ENCODE measurements around the gene LRRC66. TPM values are rescaled to one million over a fixed set of nuclear protein-coding genes. Genes with fewer than 3 reads are reported as not detected.

Gene LRRC66
- total RNA-seq, 1 donor from 2014 or later = 1.5 TPM

DNA sequence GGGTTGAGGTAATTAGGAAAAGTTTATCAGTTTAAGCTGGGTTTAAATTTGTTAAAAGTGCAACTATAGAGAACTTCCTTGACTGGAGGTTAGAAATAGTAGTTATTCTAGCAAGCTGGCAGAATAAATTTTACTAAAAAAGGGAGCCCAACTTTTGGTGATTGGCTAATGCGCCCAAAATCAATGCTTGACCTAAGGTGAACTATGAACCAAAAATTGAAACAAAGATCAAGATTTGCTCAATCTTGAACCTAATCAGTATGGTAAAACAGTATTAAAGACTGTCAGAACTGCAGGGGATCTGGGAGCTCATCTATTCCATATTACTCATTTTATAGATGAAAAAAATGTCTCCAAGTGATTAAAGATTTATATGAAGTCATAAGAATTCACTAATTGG is 24.9 kb upstream of the LRRC66 start:
- peaks cover 2% of the 10 kb centered on the region for H3K9me3 Mint-ChIP-seq (ENCODE audit: unreplicated experiment)
- TF ChIP-seq, protein P1, sequence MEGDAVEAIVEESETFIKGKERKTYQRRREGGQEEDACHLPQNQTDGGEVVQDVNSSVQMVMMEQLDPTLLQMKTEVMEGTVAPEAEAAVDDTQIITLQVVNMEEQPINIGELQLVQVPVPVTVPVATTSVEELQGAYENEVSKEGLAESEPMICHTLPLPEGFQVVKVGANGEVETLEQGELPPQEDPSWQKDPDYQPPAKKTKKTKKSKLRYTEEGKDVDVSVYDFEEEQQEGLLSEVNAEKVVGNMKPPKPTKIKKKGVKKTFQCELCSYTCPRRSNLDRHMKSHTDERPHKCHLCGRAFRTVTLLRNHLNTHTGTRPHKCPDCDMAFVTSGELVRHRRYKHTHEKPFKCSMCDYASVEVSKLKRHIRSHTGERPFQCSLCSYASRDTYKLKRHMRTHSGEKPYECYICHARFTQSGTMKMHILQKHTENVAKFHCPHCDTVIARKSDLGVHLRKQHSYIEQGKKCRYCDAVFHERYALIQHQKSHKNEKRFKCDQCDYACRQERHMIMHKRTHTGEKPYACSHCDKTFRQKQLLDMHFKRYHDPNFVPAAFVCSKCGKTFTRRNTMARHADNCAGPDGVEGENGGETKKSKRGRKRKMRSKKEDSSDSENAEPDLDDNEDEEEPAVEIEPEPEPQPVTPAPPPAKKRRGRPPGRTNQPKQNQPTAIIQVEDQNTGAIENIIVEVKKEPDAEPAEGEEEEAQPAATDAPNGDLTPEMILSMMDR (IDR thresholded peaks at IDR 0.05; ENCODE audit: partially characterized antibody, unreplicated experiment) = no peak
- H3K4me3 Mint-ChIP-seq (ENCODE audit: unreplicated experiment) = no peak overlapping the region
- H3K4me1 Mint-ChIP-seq (ENCODE audit: low read depth, unreplicated experiment) = no peaks in the 10 kb centered on the region
- no peaks in the 10 kb centered on the region for H3K36me3 Mint-ChIP-seq (ENCODE audit: unreplicated experiment)
- DNase-seq = no peak
- H3K27ac Mint-ChIP-seq (ENCODE audit: unreplicated experiment) = no peak overlapping the region
- peaks cover 3% of the 10 kb centered on the region for H3K27me3 Mint-ChIP-seq (ENCODE audit: unreplicated experiment)

DNA sequence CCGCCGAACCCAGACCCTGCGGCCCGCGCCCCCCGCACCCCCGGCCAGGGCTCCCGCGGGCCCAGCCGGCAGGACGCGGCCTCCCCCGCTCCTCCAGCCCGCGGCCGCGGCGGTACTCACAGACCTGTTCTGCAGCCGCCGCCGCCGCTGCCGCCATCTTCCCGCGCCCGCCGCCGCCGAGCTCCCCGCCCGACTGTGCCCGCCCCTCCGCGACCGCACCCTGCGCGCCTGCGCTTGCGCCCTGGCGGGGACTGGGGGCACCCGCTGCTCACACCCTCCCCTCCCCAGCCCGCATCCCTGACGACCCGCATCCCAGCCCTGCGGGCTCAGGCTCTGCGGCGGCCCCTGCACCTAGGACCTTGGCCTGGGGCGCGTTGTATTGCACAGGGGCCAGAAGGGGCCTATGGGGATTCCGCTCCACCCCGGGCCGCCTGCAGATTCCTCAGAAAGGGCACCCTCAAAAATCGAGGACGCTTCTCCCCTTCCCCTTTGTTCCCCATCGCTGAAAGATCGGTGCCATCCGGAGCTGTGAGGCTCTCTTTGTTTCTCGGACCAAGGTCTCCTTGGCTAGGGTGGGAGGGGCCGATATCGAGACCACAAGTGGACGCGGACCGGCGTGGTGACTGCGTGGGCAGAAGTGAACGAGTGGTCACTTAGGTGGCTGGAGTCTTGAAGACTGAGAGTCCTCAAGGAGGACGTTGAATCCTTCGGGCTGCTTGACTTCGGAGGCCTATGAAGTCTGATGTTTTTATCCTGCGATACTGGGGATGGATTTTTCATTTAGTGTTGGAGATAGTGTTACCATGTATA is 18.1 kb upstream of the LRRC66 start, which contains the start of gene SGCB:
Gene SGCB, minus strand, starts transcription at position 197 of the 810 bp plus-strand sequence. Its CDS starts 40 bp downstream, at position 157.
- peaks cover 31% of the 10 kb centered on the region for H3K4me1 Mint-ChIP-seq (ENCODE audit: low read depth, unreplicated experiment)
- H3K27me3 Mint-ChIP-seq (ENCODE audit: unreplicated experiment) = peaks cover 12% of the 10 kb centered on the region
- H3K9me3 Mint-ChIP-seq (ENCODE audit: unreplicated experiment) = peaks cover 14% of the 10 kb centered on the region
- peak within 1 kb of the TSS; percentile 98 for H3K27ac Mint-ChIP-seq (ENCODE audit: unreplicated experiment)
- DNase-seq = peak; percentile 93
- peaks cover 4% of the 10 kb centered on the region for H3K36me3 Mint-ChIP-seq (ENCODE audit: unreplicated experiment)
- TF ChIP-seq, protein P1 (IDR thresholded peaks at IDR 0.05; ENCODE audit: partially characterized antibody, unreplicated experiment) = no peak
- H3K4me3 Mint-ChIP-seq (ENCODE audit: unreplicated experiment) = peak within 1 kb of the TSS; percentile 95

DNA sequence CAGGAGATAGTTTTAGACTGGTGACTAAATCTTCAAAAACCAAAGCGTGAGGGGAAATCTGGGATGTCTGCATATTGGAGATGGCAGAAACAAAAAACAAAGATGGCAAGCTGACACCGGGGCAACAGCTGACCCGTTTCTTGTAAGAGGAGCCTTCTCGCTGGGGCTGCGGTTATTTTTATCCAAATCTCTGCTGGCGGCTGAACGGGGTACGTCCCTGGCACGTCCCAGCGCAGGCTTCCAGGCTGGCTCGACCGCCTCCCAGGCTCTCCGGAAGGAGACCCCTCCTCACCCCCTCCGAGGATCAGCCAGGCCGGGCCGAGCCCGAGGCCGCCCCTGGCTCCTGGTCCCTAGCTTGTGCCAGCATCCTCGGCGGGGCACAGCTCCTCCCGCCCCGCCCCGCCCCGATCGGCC is 17.5 kb upstream of the LRRC66 start:
- peaks cover 12% of the 10 kb centered on the region for H3K27me3 Mint-ChIP-seq (ENCODE audit: unreplicated experiment)
- peaks cover 14% of the 10 kb centered on the region for H3K9me3 Mint-ChIP-seq (ENCODE audit: unreplicated experiment)
- H3K4me1 Mint-ChIP-seq (ENCODE audit: low read depth, unreplicated experiment) = peaks cover 31% of the 10 kb centered on the region
- peak overlapping the region; percentile 95 for H3K4me3 Mint-ChIP-seq (ENCODE audit: unreplicated experiment)
- peak; percentile 78 for DNase-seq
- TF ChIP-seq, protein P1 (IDR thresholded peaks at IDR 0.05; ENCODE audit: partially characterized antibody, unreplicated experiment) = no peak
- peak overlapping the region; percentile 98 for H3K27ac Mint-ChIP-seq (ENCODE audit: unreplicated experiment)
- H3K36me3 Mint-ChIP-seq (ENCODE audit: unreplicated experiment) = peaks cover 4% of the 10 kb centered on the region

DNA sequence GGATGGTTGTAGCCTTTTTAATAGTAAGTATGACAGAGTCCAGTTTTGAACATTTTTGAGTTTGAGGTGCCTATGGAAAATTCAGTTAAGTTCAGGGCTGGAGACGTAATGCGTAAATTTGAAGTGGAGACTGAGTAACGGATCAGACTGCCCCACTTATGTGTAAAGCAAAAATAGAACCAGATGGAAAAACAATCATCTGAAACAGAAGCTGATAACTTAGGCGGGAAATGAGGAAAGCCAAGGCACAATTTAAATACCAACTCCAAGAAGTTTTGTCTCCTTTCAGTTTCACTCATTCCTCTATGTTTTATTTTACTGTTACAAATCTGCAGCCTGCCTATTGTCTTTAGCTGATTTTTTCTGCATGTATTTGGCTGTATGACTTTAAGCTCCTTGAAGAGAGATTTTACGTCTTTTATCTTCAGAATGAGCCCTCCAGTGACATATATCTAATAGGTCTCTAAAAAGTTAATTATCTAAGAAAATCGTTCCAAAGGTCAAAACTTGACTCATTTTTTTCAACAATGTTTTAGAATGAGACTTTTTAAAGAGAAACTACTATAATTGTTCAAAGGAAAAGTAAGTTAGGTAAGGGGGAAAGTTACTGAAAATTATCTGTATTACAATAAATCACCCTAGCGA is 16.8 kb upstream of the LRRC66 start:
- Mint-ChIP-seq H3K9me3 (ENCODE audit: unreplicated experiment) (peaks cover 14% of the 10 kb centered on the region), H3K4me1 (ENCODE audit: low read depth, unreplicated experiment) (peaks cover 34% of the 10 kb centered on the region), H3K27ac (ENCODE audit: unreplicated experiment) (peak overlapping the region; percentile 98), H3K36me3 (ENCODE audit: unreplicated experiment) (peaks cover 4% of the 10 kb centered on the region), H3K4me3 (ENCODE audit: unreplicated experiment) (peak overlapping the region; percentile 95), H3K27me3 (ENCODE audit: unreplicated experiment) (peaks cover 10% of the 10 kb centered on the region)
- no peak for DNase-seq
- TF ChIP-seq, protein P1 (IDR thresholded peaks at IDR 0.05; ENCODE audit: partially characterized antibody, unreplicated experiment) = no peak

DNA sequence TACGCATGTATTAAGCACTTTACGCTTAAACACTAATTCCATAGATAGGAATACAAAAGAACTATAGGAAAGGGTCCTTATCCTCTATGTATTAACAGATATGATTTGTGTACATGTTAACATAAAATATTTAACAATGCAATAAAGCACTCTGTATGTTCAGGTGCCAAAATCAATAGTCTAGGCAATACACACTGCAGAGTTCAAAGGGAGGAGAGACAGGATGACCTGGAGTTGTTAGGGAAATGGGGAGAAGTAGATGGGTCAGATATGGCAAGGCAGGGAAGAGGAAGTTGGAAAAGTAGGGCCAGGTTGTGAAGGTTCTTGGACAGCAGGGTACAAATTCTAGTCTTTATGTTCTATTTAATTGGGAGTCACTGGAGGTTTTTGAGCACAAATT is 15.0 kb upstream of the LRRC66 start:
- Mint-ChIP-seq H3K9me3 (ENCODE audit: unreplicated experiment) (peaks cover 14% of the 10 kb centered on the region), H3K27me3 (ENCODE audit: unreplicated experiment) (peaks cover 10% of the 10 kb centered on the region), H3K27ac (ENCODE audit: unreplicated experiment) (no peak overlapping the region), H3K4me1 (ENCODE audit: low read depth, unreplicated experiment) (peaks cover 34% of the 10 kb centered on the region), H3K4me3 (ENCODE audit: unreplicated experiment) (peak overlapping the region; percentile 95), H3K36me3 (ENCODE audit: unreplicated experiment) (peaks cover 4% of the 10 kb centered on the region)
- no peak for DNase-seq
- TF ChIP-seq, protein P1 (IDR thresholded peaks at IDR 0.05; ENCODE audit: partially characterized antibody, unreplicated experiment) = no peak

Measured in glutamatergic neuron (in vitro differentiated cells).